OCI-LY3 (cell line): Measurements from ENCODE around the gene MGMT.

ENCODE experiments used
- CTCF ChIP-seq: fragments of 200-600, 300-600 bp; sonication (generic); IDR thresholded peaks from 2 replicates; pipeline ENCODE4 v1.5.1; 2014; ENCODE audit warnings: antibody characterized with exemption, low read length, low read depth
- EZH2phosphoT487 ChIP-seq: fragments of 200-600 bp; shearing (Covaris generic); IDR thresholded peaks from 2 replicates; pipeline ENCODE4 v1.6.1; 2018; ENCODE audit warnings: antibody characterized with exemption, mixed run types, low read depth

- TF ChIP-seq CTCF, result no peak
- TF ChIP-seq EZH2phosphoT487, result no peak
These were observed 311.5 kb downstream of the MGMT start for GRCh38 chr10:129778571-129778970.
